Fibroblast of villous mesenchyme (primary cell): ENCODE results near the gene RNF187. TPM values are rescaled to one million over a fixed set of nuclear protein-coding genes. Genes with fewer than 3 reads are reported as not detected.

Experiments used
- DNase-seq: peaks from one replicate; pipeline ENCODE4 v3.0.0-alpha.2; 2010; ENCODE audit warnings: low read depth
- H3K4me3 ChIP-seq: 2 replicates; pipeline ENCODE4 v1.5.1; 2011; ENCODE audit warnings: low read depth, mild to moderate bottlenecking, low read length
- CTCF ChIP-seq: IDR thresholded peaks from 2 replicates; pipeline ENCODE4 v1.5.1; 2012; ENCODE audit warnings: low read depth, mild to moderate bottlenecking, low read length; ENCODE audit not compliant: insufficient read depth
- total RNA-seq: library from RNA; depleted of rRNA; stranded (reverse); fragments of >200 nt; gene quantifications from 2 replicates; pipeline ENCODE4 v1.2.3, GENCODE V29; 2012

Gene RNF187
- total RNA-seq: 41.9 and 57.3 TPM in 2 replicates

GRCh38 chr1:228487336-228488124 is at the start of gene RNF187:
TSS of gene RNF187 (plus strand) at chr1:228487382.
- H3K4me3 ChIP-seq: peak within 1 kb of the TSS; percentile 88
- DNase-seq: no peak
- TF ChIP-seq CTCF: no peak

GRCh38 chr1:228437424-228437962 is 49.7 kb upstream of the RNF187 start:
- no peak for DNase-seq
- TF ChIP-seq CTCF: no peak
- H3K4me3 ChIP-seq: no peak overlapping the region

- H3K4me3 ChIP-seq: no peak overlapping the region
- DNase-seq: no peak
- TF ChIP-seq CTCF: no peak
Measured at GRCh38 chr1:228438266-228438665, 48.9 kb upstream of the RNF187 start.

- DNase-seq: no peak
- H3K4me3 ChIP-seq: no peak overlapping the region
- TF ChIP-seq CTCF: no peak
Measured at GRCh38 chr1:228440761-228441500, 46.3 kb upstream of the RNF187 start.

GRCh38 chr1:228443395-228443794 is 43.8 kb upstream of the RNF187 start:
- H3K4me3 ChIP-seq: no peak overlapping the region
- TF ChIP-seq CTCF: no peak
- no peak for DNase-seq

GRCh38 chr1:228445490-228445842 is 41.7 kb upstream of the RNF187 start:
- no peak for DNase-seq
- TF ChIP-seq CTCF: no peak
- H3K4me3 ChIP-seq: peak overlapping the region; percentile 52
